ENCODE measurements around the gene IL17A. TPM values are rescaled to one million over a fixed set of nuclear protein-coding genes. Genes with fewer than 3 reads are reported as not detected.

IL17A gene
- total RNA-seq, 1 experiment from 2014 or later = not detected

- Histone ChIP-seq H3K4me3 (ENCODE audit: low read depth in 2 of 2, low read length in 2 of 2) (no peak overlapping the region), H3K9me3 (ENCODE audit: control insufficient read depth, insufficient read depth, low read depth, low read length) (no peaks in the 10 kb centered on the region), H3K36me3 (ENCODE audit: control insufficient read depth, insufficient read depth, low read length) (no peaks in the 10 kb centered on the region), H3K4me1 (ENCODE audit: control insufficient read depth, insufficient read depth, low read length) (no peaks in the 10 kb centered on the region), H3K27ac (ENCODE audit: low read length) (no peak overlapping the region), H3K27me3 (ENCODE audit: control insufficient read depth, insufficient read depth, low read length) (no peaks in the 10 kb centered on the region)
- TF ChIP-seq SIN3A (IDR thresholded peaks at IDR 0.05; ENCODE audit: borderline replicate concordance, insufficient read depth, low read depth, low read length) = no peak
- TF ChIP-seq, protein P1, sequence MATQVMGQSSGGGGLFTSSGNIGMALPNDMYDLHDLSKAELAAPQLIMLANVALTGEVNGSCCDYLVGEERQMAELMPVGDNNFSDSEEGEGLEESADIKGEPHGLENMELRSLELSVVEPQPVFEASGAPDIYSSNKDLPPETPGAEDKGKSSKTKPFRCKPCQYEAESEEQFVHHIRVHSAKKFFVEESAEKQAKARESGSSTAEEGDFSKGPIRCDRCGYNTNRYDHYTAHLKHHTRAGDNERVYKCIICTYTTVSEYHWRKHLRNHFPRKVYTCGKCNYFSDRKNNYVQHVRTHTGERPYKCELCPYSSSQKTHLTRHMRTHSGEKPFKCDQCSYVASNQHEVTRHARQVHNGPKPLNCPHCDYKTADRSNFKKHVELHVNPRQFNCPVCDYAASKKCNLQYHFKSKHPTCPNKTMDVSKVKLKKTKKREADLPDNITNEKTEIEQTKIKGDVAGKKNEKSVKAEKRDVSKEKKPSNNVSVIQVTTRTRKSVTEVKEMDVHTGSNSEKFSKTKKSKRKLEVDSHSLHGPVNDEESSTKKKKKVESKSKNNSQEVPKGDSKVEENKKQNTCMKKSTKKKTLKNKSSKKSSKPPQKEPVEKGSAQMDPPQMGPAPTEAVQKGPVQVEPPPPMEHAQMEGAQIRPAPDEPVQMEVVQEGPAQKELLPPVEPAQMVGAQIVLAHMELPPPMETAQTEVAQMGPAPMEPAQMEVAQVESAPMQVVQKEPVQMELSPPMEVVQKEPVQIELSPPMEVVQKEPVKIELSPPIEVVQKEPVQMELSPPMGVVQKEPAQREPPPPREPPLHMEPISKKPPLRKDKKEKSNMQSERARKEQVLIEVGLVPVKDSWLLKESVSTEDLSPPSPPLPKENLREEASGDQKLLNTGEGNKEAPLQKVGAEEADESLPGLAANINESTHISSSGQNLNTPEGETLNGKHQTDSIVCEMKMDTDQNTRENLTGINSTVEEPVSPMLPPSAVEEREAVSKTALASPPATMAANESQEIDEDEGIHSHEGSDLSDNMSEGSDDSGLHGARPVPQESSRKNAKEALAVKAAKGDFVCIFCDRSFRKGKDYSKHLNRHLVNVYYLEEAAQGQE (IDR thresholded peaks at IDR 0.05; ENCODE audit: insufficient read depth in 1 of 2, low read depth in 2 of 2, low read length in 1 of 2) = no peak
- TF ChIP-seq TCF7L2 (IDR thresholded peaks at IDR 0.05; ENCODE audit: low read depth, low read length) = no peak
- TF ChIP-seq POLR2AphosphoS5 (IDR thresholded peaks at IDR 0.05; ENCODE audit: low read depth, low read length) = no peak
- no peak for TF ChIP-seq CTCF (IDR thresholded peaks at IDR 0.05)
- CTCF ChIA-PET = no interaction called here
- in situ Hi-C loops (cut with HindIII; ENCODE audit: low pct_unique_long_range_greater_than_20kb, low sequenced_read_pairs) = no loop called here
- BruUV-seq (replicated peaks) = no TSS peak
- ATAC-seq = no peak
- POLR2A ChIA-PET = no interaction called here
- intact Hi-C loops (cut with micrococcal nuclease; ENCODE audit: unreplicated experiment) = no loop called here
- DNase-seq (ENCODE audit: low read depth, low spot score) = no peak
Observed at GRCh38 chr6:52201046-52201445, 14.9 kb downstream of the IL17A start.

DNA sequence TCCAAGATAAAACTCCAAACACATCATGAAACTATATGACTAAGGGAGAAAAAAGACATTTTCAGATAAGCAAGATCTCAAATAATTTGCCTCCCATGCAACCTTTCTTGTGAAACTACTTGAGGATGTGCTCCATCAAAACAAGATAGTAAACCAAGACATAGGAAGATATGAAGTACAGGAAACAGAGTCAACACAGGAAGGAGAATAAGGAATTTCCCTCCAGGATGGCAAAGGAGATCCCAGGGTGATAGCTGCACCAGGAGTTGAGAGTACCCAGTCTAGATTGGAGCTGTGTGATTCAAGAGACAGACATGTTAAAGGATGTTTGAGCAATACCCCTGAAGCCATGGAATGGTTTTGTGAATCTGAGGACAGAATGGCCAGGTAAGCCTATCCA is 15.3 kb downstream of the IL17A start:
- no peak overlapping the region for H3K27ac ChIP-seq (ENCODE audit: low read length)
- no peaks in the 10 kb centered on the region for H3K4me1 ChIP-seq (ENCODE audit: control insufficient read depth, insufficient read depth, low read length)
- intact Hi-C loops (cut with micrococcal nuclease; ENCODE audit: unreplicated experiment) (no loop called here), in situ Hi-C loops (cut with HindIII; ENCODE audit: low pct_unique_long_range_greater_than_20kb, low sequenced_read_pairs) (no loop called here)
- no peaks in the 10 kb centered on the region for H3K36me3 ChIP-seq (ENCODE audit: control insufficient read depth, insufficient read depth, low read length)
- DNase-seq (ENCODE audit: low read depth, low spot score) (no peak), ATAC-seq (no peak)
- BruUV-seq (replicated peaks) = no TSS peak
- H3K27me3 ChIP-seq (ENCODE audit: control insufficient read depth, insufficient read depth, low read length) = no peaks in the 10 kb centered on the region
- CTCF ChIA-PET = no interaction called here
- H3K4me3 ChIP-seq (ENCODE audit: low read depth in 2 of 2, low read length in 2 of 2) = no peak overlapping the region
- no peaks in the 10 kb centered on the region for H3K9me3 ChIP-seq (ENCODE audit: control insufficient read depth, insufficient read depth, low read depth, low read length)
- TF ChIP-seq SIN3A (IDR thresholded peaks at IDR 0.05; ENCODE audit: borderline replicate concordance, insufficient read depth, low read depth, low read length) = no peak
- POLR2A ChIA-PET = no interaction called here

- Histone ChIP-seq H3K4me3 (ENCODE audit: low read depth in 2 of 2, low read length in 2 of 2) (no peak overlapping the region), H3K27me3 (ENCODE audit: control insufficient read depth, insufficient read depth, low read length) (no peaks in the 10 kb centered on the region; the same call in 1 of the 2 replicates), H3K4me1 (ENCODE audit: control insufficient read depth, insufficient read depth, low read length) (no peaks in the 10 kb centered on the region), H3K9me3 (ENCODE audit: control insufficient read depth, insufficient read depth, low read depth, low read length) (no peaks in the 10 kb centered on the region), H3K36me3 (ENCODE audit: control insufficient read depth, insufficient read depth, low read length) (no peaks in the 10 kb centered on the region), H3K27ac (ENCODE audit: low read length) (no peak overlapping the region)
- TF ChIP-seq TCF7L2 (IDR thresholded peaks at IDR 0.05; ENCODE audit: low read depth, low read length) (no peak), CTCF (IDR thresholded peaks at IDR 0.05) (no peak; the same call in 1 of the 2 replicates)
- TF ChIP-seq, protein P1 (IDR thresholded peaks at IDR 0.05; ENCODE audit: insufficient read depth in 1 of 2, low read depth in 2 of 2, low read length in 1 of 2) = no peak
- no peak for DNase-seq (ENCODE audit: low read depth, low spot score)
- intact Hi-C loops (cut with micrococcal nuclease; ENCODE audit: unreplicated experiment) (no loop called here), in situ Hi-C loops (cut with HindIII; ENCODE audit: low pct_unique_long_range_greater_than_20kb, low sequenced_read_pairs) (no loop called here)
- ATAC-seq = no peak
- no TSS peak for BruUV-seq (replicated peaks)
- ChIA-PET CTCF (no interaction called here), POLR2A (no interaction called here)
Observed at GRCh38 chr6:52207066-52207465, 20.9 kb downstream of the IL17A start.

All from Panc1 (cell line).